Measurements from ENCODE around the gene NKX2-2. TPM values are rescaled to one million over a fixed set of nuclear protein-coding genes. Genes with fewer than 3 reads are reported as not detected.
"Not testable (repeated sequence)": the region's sequence is repeated elsewhere in the genome, so short reads cannot be mapped to it uniquely, and the experiment has no call there.

NKX2-2 gene
- total RNA-seq, 3 donors from 2014 or later (not counting 1 experiment from before 2014, with no cell fraction given) = not detected

GRCh38 chr20:21490105-21490504 lies 23.8 kb downstream of the NKX2-2 start:
- Histone ChIP-seq H3K27me3 (ENCODE audit: control insufficient read depth, insufficient read depth, low read length) (peaks cover 3% of the 10 kb centered on the region), H3K9me3 (ENCODE audit: control insufficient read depth, insufficient read depth, low read length) (no peaks in the 10 kb centered on the region), H3K4me3 (ENCODE audit: low read length) (no peak overlapping the region), H3K4me1 (ENCODE audit: control insufficient read depth, insufficient read depth, low read length) (no peaks in the 10 kb centered on the region), H3K36me3 (ENCODE audit: control insufficient read depth, insufficient read depth, low read length) (no peaks in the 10 kb centered on the region), H3K27ac (ENCODE audit: low read length) (no peak overlapping the region)
- DNase-seq (no peak), ATAC-seq (no peak)
- Mint-ChIP-seq H3K9me3 (no peaks in the 10 kb centered on the region), H3K27ac (no peak overlapping the region), H3K4me3 (no peak overlapping the region), H3K4me1 (no peaks in the 10 kb centered on the region), H3K27me3 (ENCODE audit: low read depth in 2 of 2) (peaks cover 29 to 70% of the 10 kb centered on the region in 2 donors), H3K36me3 (no peaks in the 10 kb centered on the region)
- no peak for TF ChIP-seq CTCF (IDR thresholded peaks at IDR 0.05)
- intact Hi-C loops (cut with micrococcal nuclease) = no loop called here
- WGBS (ENCODE audit: insufficient coverage) = 43% methylated on average over 2 of the region's 2 CpGs

- intact Hi-C loops (cut with micrococcal nuclease); H3K27ac ChIP-seq (ENCODE audit: low read length); H3K4me3 ChIP-seq (ENCODE audit: low read length); H3K4me1 Mint-ChIP-seq; ATAC-seq; H3K36me3 ChIP-seq (ENCODE audit: control insufficient read depth, insufficient read depth, low read length); H3K9me3 Mint-ChIP-seq; H3K27me3 ChIP-seq (ENCODE audit: control insufficient read depth, insufficient read depth, low read length); H3K27ac Mint-ChIP-seq; H3K36me3 Mint-ChIP-seq; DNase-seq; H3K4me1 ChIP-seq (ENCODE audit: control insufficient read depth, insufficient read depth, low read length); H3K4me3 Mint-ChIP-seq; H3K9me3 ChIP-seq (ENCODE audit: control insufficient read depth, insufficient read depth, low read length): not testable (repeated sequence)
- peaks cover 22 to 64% of the 10 kb centered on the region in 2 donors for H3K27me3 Mint-ChIP-seq (ENCODE audit: low read depth in 2 of 2)
- WGBS (ENCODE audit: insufficient coverage) = no CpG with 5 or more reads among the region's 2 CpGs
These were observed 33.7 kb downstream of the NKX2-2 start for GRCh38 chr20:21480144-21480543.

GRCh38 chr20:21465799-21466198 lies 48.1 kb downstream of the NKX2-2 start:
- Mint-ChIP-seq H3K27me3 (ENCODE audit: low read depth in 2 of 2) (peaks cover 13 to 30% of the 10 kb centered on the region in 2 donors), H3K9me3 (no peaks in the 10 kb centered on the region), H3K36me3 (no peaks in the 10 kb centered on the region), H3K4me1 (no peaks in the 10 kb centered on the region), H3K4me3 (no peak overlapping the region), H3K27ac (no peak overlapping the region)
- intact Hi-C loops (cut with micrococcal nuclease) = no loop called here
- no peak for ATAC-seq
- no peak overlapping the region for H3K27ac ChIP-seq (ENCODE audit: low read length)
- H3K4me1 ChIP-seq (ENCODE audit: control insufficient read depth, insufficient read depth, low read length) = no peaks in the 10 kb centered on the region
- H3K4me3 ChIP-seq (ENCODE audit: low read length) = no peak overlapping the region
- H3K9me3 ChIP-seq (ENCODE audit: control insufficient read depth, insufficient read depth, low read length) = no peaks in the 10 kb centered on the region
- H3K36me3 ChIP-seq (ENCODE audit: control insufficient read depth, insufficient read depth, low read length) = no peaks in the 10 kb centered on the region
- TF ChIP-seq CTCF (IDR thresholded peaks at IDR 0.05) = no peak
- H3K27me3 ChIP-seq (ENCODE audit: control insufficient read depth, insufficient read depth, low read length) = peaks cover 3% of the 10 kb centered on the region
- no peak for DNase-seq

- no peaks in the 10 kb centered on the region for H3K36me3 ChIP-seq (ENCODE audit: control insufficient read depth, insufficient read depth, low read length)
- intact Hi-C loops (cut with micrococcal nuclease) = no loop called here
- no peaks in the 10 kb centered on the region for H3K9me3 ChIP-seq (ENCODE audit: control insufficient read depth, insufficient read depth, low read length)
- WGBS (ENCODE audit: insufficient coverage) = 79% methylated on average over 2 of the region's 2 CpGs
- DNase-seq (no peak), ATAC-seq (no peak)
- no peak overlapping the region for H3K27ac ChIP-seq (ENCODE audit: low read length)
- no peaks in the 10 kb centered on the region for H3K36me3 Mint-ChIP-seq
- H3K27me3 ChIP-seq (ENCODE audit: control insufficient read depth, insufficient read depth, low read length) = no peaks in the 10 kb centered on the region
- no peak overlapping the region for H3K4me3 Mint-ChIP-seq
- no peaks in the 10 kb centered on the region for H3K4me1 ChIP-seq (ENCODE audit: control insufficient read depth, insufficient read depth, low read length)
- H3K4me3 ChIP-seq (ENCODE audit: low read length) = no peak overlapping the region
- H3K27me3 Mint-ChIP-seq (ENCODE audit: low read depth in 2 of 2) = peaks cover 17 to 30% of the 10 kb centered on the region in 2 donors
- H3K9me3 Mint-ChIP-seq = no peaks in the 10 kb centered on the region
- no peak overlapping the region for H3K27ac Mint-ChIP-seq
- no peaks in the 10 kb centered on the region for H3K4me1 Mint-ChIP-seq
- no peak for TF ChIP-seq CTCF (IDR thresholded peaks at IDR 0.05)
These were observed 48.9 kb downstream of the NKX2-2 start for GRCh38 chr20:21464916-21465315.

Other genes with a start within 250 kb of the NKX2-2 start
- gene XRN2, start 210.7 kb downstream of the NKX2-2 start, total RNA-seq = 10 to 100 TPM; 52.9 to 61.8 (median 57.4) TPM
- not detected for gene NKX2-4, start 116.5 kb downstream of the NKX2-2 start, total RNA-seq
- not detected for gene PAX1, start 191.6 kb upstream of the NKX2-2 start, total RNA-seq

Measured in natural killer cell (primary cell).